Mesendoderm (in vitro differentiated cells): Measurements from ENCODE around the gene APEX2.

ENCODE experiments used
- DNase-seq: peaks from one replicate; pipeline ENCODE4 v3.0.0; 2013
- H2AK5ac ChIP-seq: 2 replicates; pipeline ENCODE4 v1.6.1; 2013; ENCODE audit warnings: low read length, inconsistent platforms
- H2BK120ac ChIP-seq: 2 replicates; pipeline ENCODE4 v1.6.1; 2013; ENCODE audit warnings: low read depth, mild to moderate bottlenecking, low read length, moderate library complexity, mixed read lengths
- H2BK15ac ChIP-seq: replicated peaks from 2 replicates; pipeline ENCODE4 v1.6.1; 2013; ENCODE audit warnings: low read depth, mild to moderate bottlenecking, moderate library complexity
- H2BK5ac ChIP-seq: 2 replicates; pipeline ENCODE4 v1.6.1; 2013; ENCODE audit warnings: low read length, inconsistent platforms
- H3K18ac ChIP-seq: 2 replicates; pipeline ENCODE4 v1.6.1; 2013; ENCODE audit warnings: mild to moderate bottlenecking, low read length, mixed read lengths
- H3K23ac ChIP-seq: one replicate; pipeline ENCODE4 v1.6.1; 2013; ENCODE audit warnings: low read length
- H3K27ac ChIP-seq: 2 replicates; pipeline ENCODE4 v1.5.1; 2013; ENCODE audit warnings: low read depth, mild to moderate bottlenecking, inconsistent platforms, low read length, moderate library complexity
- H3K27me3 ChIP-seq: 2 replicates; pipeline ENCODE4 v1.6.1; 2013; ENCODE audit warnings: low read length, control low read depth, mild to moderate bottlenecking, inconsistent platforms; ENCODE audit not compliant: insufficient read depth, poor library complexity
- H3K36me3 ChIP-seq: 2 replicates; pipeline ENCODE4 v1.6.1; 2013; ENCODE audit warnings: low read length, inconsistent platforms; ENCODE audit not compliant: control insufficient read depth, insufficient read depth
- H3K4ac ChIP-seq: one replicate; pipeline ENCODE4 v1.6.1; 2013; ENCODE audit warnings: low read depth, mild to moderate bottlenecking, low read length, moderate library complexity
- H3K4me1 ChIP-seq: 2 replicates; pipeline ENCODE4 v1.6.1; 2013; ENCODE audit warnings: low read depth, low read length, inconsistent platforms; ENCODE audit not compliant: control insufficient read depth
- H3K4me2 ChIP-seq: 2 replicates; pipeline ENCODE4 v1.6.1; 2013; ENCODE audit warnings: low read length
- H3K4me3 ChIP-seq: 2 replicates; pipeline ENCODE4 v1.5.1; 2013; ENCODE audit warnings: mild to moderate bottlenecking, low read length
- H3K56ac ChIP-seq: one replicate; pipeline ENCODE4 v1.6.1; 2013; ENCODE audit warnings: low read length
- H3K79me1 ChIP-seq: 2 replicates; pipeline ENCODE4 v1.6.1; 2013; ENCODE audit warnings: low read length, inconsistent platforms
- H3K79me2 ChIP-seq: 2 replicates; pipeline ENCODE4 v1.6.1; 2013; ENCODE audit warnings: mild to moderate bottlenecking, low read length; ENCODE audit not compliant: control insufficient read depth, insufficient read depth
- H3K9ac ChIP-seq: 2 replicates; pipeline ENCODE4 v1.6.1; 2013; ENCODE audit warnings: low read length, inconsistent platforms
- H4K5ac ChIP-seq: one replicate; pipeline ENCODE4 v1.6.1; 2013; ENCODE audit warnings: low read length
- H4K8ac ChIP-seq: one replicate; pipeline ENCODE4 v1.6.1; 2013; ENCODE audit warnings: low read depth, mild to moderate bottlenecking, control low read depth, low read length, moderate library complexity
- WGBS: extraction: QIAGEN DNeasy Blood & Tissue Kit; methylation state at CpG from one replicate; pipeline ENCODE4 v1.1.7; 2013; ENCODE audit warnings: low lambda C conversion rate, missing lambda C conversion rate; ENCODE audit not compliant: insufficient coverage; ENCODE audit errors: extremely low coverage; 5-methylcytosine and 5-hydroxymethylcytosine counted together

The APEX2 gene

GRCh38 chrX:55057675-55058249 is 57.6 kb downstream of the APEX2 start:
- Histone ChIP-seq H3K9ac (no peak overlapping the region), H3K4ac (no peak overlapping the region), H2BK120ac (no peak overlapping the region), H3K27ac (no peak overlapping the region), H2BK5ac (no peak overlapping the region), H3K79me1 (no peaks in the 10 kb centered on the region), H3K23ac (no peak overlapping the region), H3K4me1 (no peaks in the 10 kb centered on the region), H2BK15ac (no peak overlapping the region), H2AK5ac (no peak overlapping the region), H3K79me2 (no peaks in the 10 kb centered on the region), H4K8ac (no peak overlapping the region), H3K36me3 (no peaks in the 10 kb centered on the region), H4K5ac (no peak overlapping the region), H3K4me3 (no peak overlapping the region), H3K27me3 (no peaks in the 10 kb centered on the region), H3K18ac (no peak overlapping the region), H3K56ac (no peak overlapping the region), H3K4me2 (no peak overlapping the region)
- DNase-seq: peak; percentile 14
- WGBS: no CpG with 5 or more reads among the region's 5 CpGs
